Parathyroid adenoma (tissue), 2 donors: ENCODE measurements around the gene YPEL5.

Experiments
- H2AFZ ChIP-seq: fragments of 300-600 bp; sonication (generic); one replicate; pipeline ENCODE4 v1.7.0; 2017; ENCODE audit warnings: antibody characterized with exemption, mild to moderate bottlenecking
- H3K27ac ChIP-seq: fragments of 300-600 bp; sonication (generic); one replicate; pipeline ENCODE4 v1.7.0; 2017
- H3K27me3 ChIP-seq: fragments of 300-600 bp; sonication (generic); one replicate; pipeline ENCODE4 v1.7.0; 2017; ENCODE audit warnings: low read length; ENCODE audit not compliant: control insufficient read depth, insufficient read depth
- H3K36me3 ChIP-seq: fragments of 300-600 bp; sonication (generic); one replicate; pipeline ENCODE4 v1.7.0; 2017; ENCODE audit warnings: low read length; ENCODE audit not compliant: control insufficient read depth, insufficient read depth
- H3K4me1 ChIP-seq: fragments of 300-600 bp; sonication (generic); one replicate; pipeline ENCODE4 v1.7.0; 2017; ENCODE audit warnings: control low read depth
- H3K4me2 ChIP-seq: fragments of 300-600 bp; sonication (generic); one replicate; pipeline ENCODE4 v1.7.0; 2017; ENCODE audit warnings: low read length
- H3K4me3 ChIP-seq: fragments of 300-600 bp; sonication (generic); one replicate; pipeline ENCODE4 v1.7.0; 2017; ENCODE audit warnings: low read depth, low read length
- H3K79me2 ChIP-seq: fragments of 300-600 bp; sonication (generic); one replicate; pipeline ENCODE4 v1.7.0; 2017; ENCODE audit warnings: control low read depth
- H3K9ac ChIP-seq: fragments of 300-600 bp; sonication (generic); one replicate; pipeline ENCODE4 v1.7.0; 2017; ENCODE audit warnings: mild to moderate bottlenecking
- H3K9me3 ChIP-seq: fragments of 300-600 bp; sonication (generic); one replicate; pipeline ENCODE4 v1.7.0; 2017; ENCODE audit warnings: low read length; ENCODE audit not compliant: control insufficient read depth
- CTCF ChIP-seq: fragments of 300-600 bp; sonication (generic); IDR thresholded peaks from one replicate; pipeline ENCODE4 v1.7.0; 2017; ENCODE audit warnings: antibody characterized with exemption, mild to moderate bottlenecking
- donor health status: primary hyperparathyroidism.

Gene YPEL5

GRCh38 chr2:30191107-30191506 lies 44.3 kb downstream of the YPEL5 start:
- Histone ChIP-seq H3K36me3 (no peaks in the 10 kb centered on the region), H2AFZ (no peak overlapping the region), H3K9ac (no peak overlapping the region), H3K79me2 (no peaks in the 10 kb centered on the region), H3K4me2 (no peak overlapping the region), H3K27ac (no peak overlapping the region), H3K27me3 (no peaks in the 10 kb centered on the region), H3K4me3 (no peak overlapping the region), H3K9me3 (no peaks in the 10 kb centered on the region), H3K4me1 (no peaks in the 10 kb centered on the region)
- no peak for TF ChIP-seq CTCF

- Histone ChIP-seq H3K27me3 (no peaks in the 10 kb centered on the region), H3K27ac (no peak overlapping the region), H3K4me1 (no peaks in the 10 kb centered on the region), H2AFZ (no peak overlapping the region), H3K79me2 (no peaks in the 10 kb centered on the region), H3K9me3 (no peaks in the 10 kb centered on the region), H3K4me3 (no peak overlapping the region), H3K9ac (no peak overlapping the region), H3K36me3 (no peaks in the 10 kb centered on the region), H3K4me2 (no peak overlapping the region)
- no peak for TF ChIP-seq CTCF
Measured at GRCh38 chr2:30191819-30192271, 45.0 kb downstream of the YPEL5 start.

GRCh38 chr2:30192314-30192713 lies 45.5 kb downstream of the YPEL5 start:
- Histone ChIP-seq H3K4me2 (no peak overlapping the region), H2AFZ (no peak overlapping the region)
- no peak for TF ChIP-seq CTCF

GRCh38 chr2:30193104-30193681 lies 46.4 kb downstream of the YPEL5 start:
- no peak for TF ChIP-seq CTCF
- Histone ChIP-seq H3K4me3 (no peak overlapping the region), H3K9me3 (no peaks in the 10 kb centered on the region), H3K79me2 (no peaks in the 10 kb centered on the region), H2AFZ (no peak overlapping the region), H3K27ac (no peak overlapping the region), H3K9ac (no peak overlapping the region), H3K4me1 (no peaks in the 10 kb centered on the region), H3K27me3 (no peaks in the 10 kb centered on the region), H3K36me3 (no peaks in the 10 kb centered on the region), H3K4me2 (no peak overlapping the region)

More at GRCh38 chr2:30192314-30192713, 45.5 kb downstream of the YPEL5 start:
- no peak overlapping the region for H3K4me3 ChIP-seq
- H3K9ac ChIP-seq, result no peak overlapping the region
- H3K9me3 ChIP-seq, result no peaks in the 10 kb centered on the region
- H3K27me3 ChIP-seq, result no peaks in the 10 kb centered on the region
- H3K79me2 ChIP-seq, result no peaks in the 10 kb centered on the region
- H3K4me1 ChIP-seq, result no peaks in the 10 kb centered on the region
- H3K36me3 ChIP-seq, result no peaks in the 10 kb centered on the region
- no peak overlapping the region for H3K27ac ChIP-seq

- H2AFZ ChIP-seq, result no peak overlapping the region
- no peaks in the 10 kb centered on the region for H3K4me1 ChIP-seq
- H3K79me2 ChIP-seq, result no peaks in the 10 kb centered on the region
- H3K4me3 ChIP-seq, result no peak overlapping the region
- H3K4me2 ChIP-seq, result no peak overlapping the region
- H3K36me3 ChIP-seq, result no peaks in the 10 kb centered on the region
- no peak for TF ChIP-seq CTCF
- H3K27me3 ChIP-seq, result no peaks in the 10 kb centered on the region
- H3K27ac ChIP-seq, result no peak overlapping the region
- no peak overlapping the region for H3K9ac ChIP-seq
- no peaks in the 10 kb centered on the region for H3K9me3 ChIP-seq
Measured at GRCh38 chr2:30194421-30194820, 47.6 kb downstream of the YPEL5 start.
